Hepatocyte (in vitro differentiated cells): ENCODE data around the gene MARF1. TPM values are rescaled to one million over a fixed set of nuclear protein-coding genes. Genes with fewer than 3 reads are reported as not detected.
A peak's percentile ranks its signal among the peaks of the same experiment; 100 is the strongest.
"Not testable (repeated sequence)": the region's sequence is repeated elsewhere in the genome, so short reads cannot be mapped to it uniquely, and the experiment has no call there.

ENCODE experiments used
- DNase-seq: peaks from one replicate; pipeline ENCODE4 v3.0.0-alpha.2; 2016; ENCODE audit warnings: low spot score
- H2AFZ ChIP-seq: fragments of 200-600 bp; sonication (generic); 2 replicates; pipeline ENCODE4 v1.6.0; 2016; ENCODE audit warnings: antibody characterized with exemption, mild to moderate bottlenecking
- H3K27ac ChIP-seq: fragments of 200-600 bp; sonication (generic); 2 replicates; pipeline ENCODE4 v1.5.1; 2016; ENCODE audit warnings: mild to moderate bottlenecking
- H3K27me3 ChIP-seq: fragments of 200-600 bp; sonication (generic); 2 replicates; pipeline ENCODE4 v1.6.1; 2016
- H3K36me3 ChIP-seq: fragments of 200-600 bp; sonication (generic); replicated peaks from 2 replicates; pipeline ENCODE4 v1.5.1; 2016; ENCODE audit warnings: low read depth; ENCODE audit not compliant: insufficient read depth
- H3K4me1 ChIP-seq: fragments of 200-600 bp; sonication (generic); 2 replicates; pipeline ENCODE4 v1.5.1; 2016; ENCODE audit warnings: mild to moderate bottlenecking, moderate library complexity; ENCODE audit not compliant: insufficient read depth
- H3K4me2 ChIP-seq: fragments of 200-600 bp; sonication (generic); 2 replicates; pipeline ENCODE4 v1.6.0; 2016
- H3K4me3 ChIP-seq: fragments of 200-600 bp; sonication (generic); 2 replicates; pipeline ENCODE4 v1.5.1; 2016; ENCODE audit warnings: mild to moderate bottlenecking
- H3K79me2 ChIP-seq: fragments of 200-600 bp; sonication (generic); 2 replicates; pipeline ENCODE4 v1.6.0; 2017; ENCODE audit warnings: mild to moderate bottlenecking
- H3K9me2 ChIP-seq: fragments of 200-600 bp; sonication (generic); replicated peaks from 2 replicates; pipeline ENCODE4 v1.6.0; 2017; ENCODE audit warnings: mild to moderate bottlenecking; ENCODE audit not compliant: insufficient read depth
- H3K9me3 ChIP-seq: fragments of 200-600 bp; sonication (generic); 2 replicates; pipeline ENCODE4 v1.5.1; 2016; ENCODE audit warnings: low read depth, mild to moderate bottlenecking
- H4K20me1 ChIP-seq: fragments of 200-600 bp; sonication (generic); 2 replicates; pipeline ENCODE4 v1.6.0; 2016; ENCODE audit warnings: mild to moderate bottlenecking; ENCODE audit not compliant: insufficient read depth, poor library complexity, severe bottlenecking
- EZH2 ChIP-seq: fragments of 200-600 bp; sonication (generic); IDR thresholded peaks from 2 replicates; pipeline ENCODE4 v1.6.1; 2016; ENCODE audit warnings: antibody characterized with exemption, mild to moderate bottlenecking, borderline replicate concordance
- EZH2phosphoT487 ChIP-seq: fragments of 200-600 bp; sonication (generic); IDR thresholded peaks from one replicate; pipeline ENCODE4 v1.6.1; 2018; ENCODE audit warnings: antibody characterized with exemption, mild to moderate bottlenecking, low read depth, moderate library complexity; ENCODE audit not compliant: unreplicated experiment, severe bottlenecking
- WGBS: methylation state at CpG from one replicate; pipeline ENCODE4 v1.1.6; 2016; ENCODE audit warnings: low lambda C conversion rate; ENCODE audit errors: missing lambda C conversion rate; 5-methylcytosine and 5-hydroxymethylcytosine counted together
- polyA plus RNA-seq: library from polyadenylated mRNA; unstranded; fragments of >200 nt; fragmentation: Nextera tagmentation; extraction: Ambion mirVana; gene quantifications from 2 replicates; pipeline ENCODE4 v1.2.1, GENCODE V29; 2016
- total RNA-seq: library from RNA; depleted of rRNA; stranded (reverse); fragments of >200 nt; gene quantifications from 2 replicates; pipeline ENCODE4 v1.2.3, GENCODE V29; 2014
- TF ChIP-seq, protein P1 (sequence below): fragments of 200-600 bp; sonication (generic); IDR thresholded peaks from 2 replicates; pipeline ENCODE4 v1.5.1; 2016; ENCODE audit warnings: antibody characterized with exemption, mild to moderate bottlenecking; ENCODE audit not compliant: poor library complexity

MARF1 gene
- total and polyA plus RNA-seq, 2 experiments from 2014 or later: 7.0 to 15.5 TPM

DNA sequence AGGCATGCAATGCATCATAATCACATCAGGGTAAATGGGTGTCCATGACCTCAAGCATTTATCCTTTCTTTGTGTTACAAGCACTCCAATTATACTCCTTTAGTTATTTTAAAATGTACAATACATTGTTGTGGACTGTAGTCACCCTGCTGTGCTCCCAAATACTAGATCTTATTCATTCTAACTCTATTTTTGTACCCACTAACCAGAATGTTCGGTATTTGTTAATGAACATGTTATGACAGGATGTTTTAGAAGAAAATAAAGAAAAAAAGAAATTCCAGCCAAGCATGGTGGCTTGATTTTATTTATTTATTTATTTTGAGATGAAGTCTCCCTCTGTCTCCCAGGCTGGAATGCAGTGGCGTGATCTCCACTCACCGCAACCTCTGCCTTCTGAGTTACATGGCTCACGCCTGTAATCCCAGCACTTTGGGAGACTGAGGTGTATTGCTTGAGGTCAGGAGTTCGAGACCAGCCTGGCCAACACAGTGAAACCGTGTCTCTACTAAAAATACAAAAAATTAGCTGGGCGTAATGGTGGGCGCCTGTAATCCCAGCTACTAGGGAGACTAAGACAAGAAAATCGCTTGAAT is 5.3 kb upstream of the MARF1 start:
- H3K4me3 ChIP-seq: no peak overlapping the region
- H3K36me3 ChIP-seq: no peaks in the 10 kb centered on the region
- no peak overlapping the region for H3K27ac ChIP-seq
- TF ChIP-seq, protein P1, sequence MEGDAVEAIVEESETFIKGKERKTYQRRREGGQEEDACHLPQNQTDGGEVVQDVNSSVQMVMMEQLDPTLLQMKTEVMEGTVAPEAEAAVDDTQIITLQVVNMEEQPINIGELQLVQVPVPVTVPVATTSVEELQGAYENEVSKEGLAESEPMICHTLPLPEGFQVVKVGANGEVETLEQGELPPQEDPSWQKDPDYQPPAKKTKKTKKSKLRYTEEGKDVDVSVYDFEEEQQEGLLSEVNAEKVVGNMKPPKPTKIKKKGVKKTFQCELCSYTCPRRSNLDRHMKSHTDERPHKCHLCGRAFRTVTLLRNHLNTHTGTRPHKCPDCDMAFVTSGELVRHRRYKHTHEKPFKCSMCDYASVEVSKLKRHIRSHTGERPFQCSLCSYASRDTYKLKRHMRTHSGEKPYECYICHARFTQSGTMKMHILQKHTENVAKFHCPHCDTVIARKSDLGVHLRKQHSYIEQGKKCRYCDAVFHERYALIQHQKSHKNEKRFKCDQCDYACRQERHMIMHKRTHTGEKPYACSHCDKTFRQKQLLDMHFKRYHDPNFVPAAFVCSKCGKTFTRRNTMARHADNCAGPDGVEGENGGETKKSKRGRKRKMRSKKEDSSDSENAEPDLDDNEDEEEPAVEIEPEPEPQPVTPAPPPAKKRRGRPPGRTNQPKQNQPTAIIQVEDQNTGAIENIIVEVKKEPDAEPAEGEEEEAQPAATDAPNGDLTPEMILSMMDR: no peak
- TF ChIP-seq EZH2phosphoT487 (no peak), EZH2 (no peak)
- H3K9me2 ChIP-seq: no peaks in the 10 kb centered on the region
- no peak for DNase-seq
- peaks cover 30% of the 10 kb centered on the region for H3K79me2 ChIP-seq
- H3K4me1 ChIP-seq: no peaks in the 10 kb centered on the region
- H2AFZ ChIP-seq: no peak overlapping the region
- no peaks in the 10 kb centered on the region for H4K20me1 ChIP-seq
- WGBS: 93% methylated on average over 9 of the region's 9 CpGs
- H3K9me3 ChIP-seq: no peaks in the 10 kb centered on the region
- no peak overlapping the region for H3K4me2 ChIP-seq
- no peaks in the 10 kb centered on the region for H3K27me3 ChIP-seq

DNA sequence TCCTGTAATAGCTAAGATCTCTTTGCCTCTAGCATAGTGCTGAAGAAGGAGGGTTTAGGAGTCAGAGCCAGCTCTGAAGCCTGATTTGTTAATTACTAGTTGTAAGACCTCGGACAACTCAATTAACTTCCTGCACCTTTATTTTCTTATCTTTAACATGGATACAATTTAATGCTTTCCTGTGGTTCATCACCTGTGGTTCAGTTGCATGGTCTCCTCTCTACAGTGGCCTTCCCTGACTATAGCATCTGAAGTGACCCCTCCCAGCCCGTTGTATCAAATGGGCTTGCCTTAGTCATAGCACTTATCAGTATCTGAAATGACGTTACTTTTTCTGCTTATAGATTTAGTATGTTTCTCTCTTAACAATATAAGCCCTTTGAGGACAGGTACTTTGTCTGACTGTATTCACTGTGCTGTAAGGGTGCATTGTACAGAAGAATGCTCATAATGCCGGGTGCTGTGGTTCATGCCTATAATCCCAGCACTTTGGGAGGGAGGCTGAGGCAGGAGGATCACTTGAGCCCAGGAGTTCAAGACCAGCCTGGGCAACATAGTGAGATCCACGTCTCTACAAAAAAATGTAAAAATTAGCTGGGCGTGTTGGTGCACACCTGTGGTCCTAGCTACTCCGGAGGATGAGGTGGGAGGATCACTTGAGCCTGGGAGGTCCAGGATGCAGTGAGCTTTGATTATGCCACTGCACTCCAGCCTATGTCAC is 4.5 kb upstream of the MARF1 start:
- no peak overlapping the region for H3K4me2 ChIP-seq
- no peak overlapping the region for H3K27ac ChIP-seq
- no peaks in the 10 kb centered on the region for H4K20me1 ChIP-seq
- no peaks in the 10 kb centered on the region for H3K9me2 ChIP-seq
- no peaks in the 10 kb centered on the region for H3K36me3 ChIP-seq
- H3K27me3 ChIP-seq: no peaks in the 10 kb centered on the region
- no peaks in the 10 kb centered on the region for H3K4me1 ChIP-seq
- H3K9me3 ChIP-seq: no peaks in the 10 kb centered on the region
- TF ChIP-seq EZH2phosphoT487 (no peak), EZH2 (no peak)
- TF ChIP-seq, protein P1: no peak
- no peak overlapping the region for H3K4me3 ChIP-seq
- H2AFZ ChIP-seq: no peak overlapping the region
- no peak for DNase-seq
- peaks cover 23% of the 10 kb centered on the region for H3K79me2 ChIP-seq
- WGBS: 82% methylated on average over 7 of the region's 7 CpGs

DNA sequence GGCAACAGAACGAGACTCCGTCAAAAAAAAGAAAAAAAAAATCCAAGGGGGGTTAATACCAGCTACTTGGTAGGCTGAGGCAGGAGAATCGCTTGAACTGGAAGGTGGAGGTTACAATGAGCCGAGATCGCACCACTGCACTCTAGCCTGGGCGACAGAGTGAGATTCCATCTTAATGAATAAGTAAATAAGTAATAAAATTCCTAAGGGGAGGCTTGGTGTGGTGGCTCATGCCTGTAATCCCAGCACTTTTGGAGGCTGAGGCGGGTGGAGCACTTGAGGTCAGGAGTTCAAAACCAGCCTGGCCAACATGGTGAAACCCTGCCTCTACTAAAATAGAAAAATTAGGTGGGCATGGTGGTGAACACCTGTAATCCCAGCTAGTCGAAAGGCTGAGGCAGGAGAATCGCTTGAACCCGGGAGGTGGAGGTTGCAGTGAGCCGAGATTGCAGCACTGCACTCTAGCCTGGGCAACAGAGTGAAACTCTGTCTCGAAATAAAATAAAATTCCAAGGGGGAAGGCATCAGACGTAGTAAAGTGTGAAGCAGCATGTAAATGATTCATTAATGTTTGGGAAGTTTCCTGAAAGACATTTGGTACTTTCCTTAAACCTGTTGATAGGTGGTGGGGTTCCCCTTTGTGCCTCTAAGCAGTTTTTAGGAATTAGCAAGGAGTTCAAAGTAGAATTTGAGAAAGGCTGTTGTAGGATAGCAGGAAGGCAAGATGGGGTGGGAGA is 3.8 kb upstream of the MARF1 start:
- H3K4me2 ChIP-seq, H3K9me3 ChIP-seq, DNase-seq, H3K4me1 ChIP-seq, H2AFZ ChIP-seq, H4K20me1 ChIP-seq, H3K27me3 ChIP-seq, H3K9me2 ChIP-seq, H3K36me3 ChIP-seq, H3K4me3 ChIP-seq, H3K27ac ChIP-seq: not testable (repeated sequence)
- peaks cover 23% of the 10 kb centered on the region for H3K79me2 ChIP-seq
- 89% methylated on average over 13 of the region's 13 CpGs for WGBS

DNA sequence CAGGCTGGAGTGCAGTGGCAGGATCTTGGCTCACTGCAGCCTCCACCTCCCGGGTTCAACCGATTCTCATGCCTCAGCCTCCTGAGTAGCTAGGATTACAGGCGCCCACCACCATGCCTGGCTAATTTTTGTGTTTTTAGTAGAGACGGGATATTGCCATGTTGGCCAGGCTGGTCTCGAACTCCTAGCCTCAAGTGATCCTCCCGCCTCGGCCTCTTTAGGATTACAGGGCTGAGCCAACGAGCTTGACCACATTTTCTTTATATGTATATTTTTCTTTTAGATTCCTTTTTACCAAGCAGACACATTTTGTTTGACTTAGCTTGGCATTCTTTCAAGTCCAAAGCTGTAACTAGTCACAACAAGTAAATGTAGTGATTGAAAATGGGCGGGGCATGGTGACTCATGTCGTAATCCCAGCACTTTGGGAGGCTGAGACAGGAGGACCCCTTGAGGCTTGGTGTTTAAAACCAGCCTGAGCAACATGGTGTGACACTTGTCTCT is 2.1 kb upstream of the MARF1 start:
- not testable (repeated sequence) for H3K27me3 ChIP-seq, H3K9me3 ChIP-seq, H3K4me2 ChIP-seq, H3K36me3 ChIP-seq, H3K4me3 ChIP-seq, H4K20me1 ChIP-seq, H2AFZ ChIP-seq, H3K9me2 ChIP-seq
- Histone ChIP-seq H3K27ac (peak overlapping the region; percentile 100), H3K4me1 (peaks cover 10% of the 10 kb centered on the region), H3K79me2 (peaks cover 25% of the 10 kb centered on the region)
- peak; percentile 53 for DNase-seq
- 94% methylated on average over 10 of the region's 10 CpGs for WGBS
